HuH-7.5 (cell line): ENCODE results near the gene CSF2.

ENCODE experiments used
- DNase-seq: peaks from one replicate; pipeline ENCODE4 v3.0.0; 2011; ENCODE audit warnings: low spot score

CSF2 gene

DNA sequence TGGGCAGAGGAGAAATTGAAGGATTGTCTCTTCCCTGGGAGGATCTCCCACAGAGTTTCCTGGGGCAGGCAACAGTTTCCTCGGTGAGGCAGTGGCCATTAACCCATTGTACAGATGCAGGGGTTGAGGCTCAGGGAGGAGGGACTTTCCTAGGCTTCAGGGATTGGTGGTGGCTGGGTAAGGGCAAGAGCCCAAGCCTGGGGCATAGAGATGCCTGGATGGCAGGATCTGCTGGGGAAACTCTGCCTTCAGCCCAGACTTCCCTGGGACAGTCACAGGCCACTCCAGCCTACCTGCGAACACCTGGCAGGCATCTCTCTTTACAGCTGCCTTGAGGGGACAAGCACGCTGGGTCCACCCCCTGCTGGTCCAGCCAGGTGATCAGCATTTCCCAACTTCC is 3.6 kb upstream of the CSF2 start:
- DNase-seq, result no peak

DNA sequence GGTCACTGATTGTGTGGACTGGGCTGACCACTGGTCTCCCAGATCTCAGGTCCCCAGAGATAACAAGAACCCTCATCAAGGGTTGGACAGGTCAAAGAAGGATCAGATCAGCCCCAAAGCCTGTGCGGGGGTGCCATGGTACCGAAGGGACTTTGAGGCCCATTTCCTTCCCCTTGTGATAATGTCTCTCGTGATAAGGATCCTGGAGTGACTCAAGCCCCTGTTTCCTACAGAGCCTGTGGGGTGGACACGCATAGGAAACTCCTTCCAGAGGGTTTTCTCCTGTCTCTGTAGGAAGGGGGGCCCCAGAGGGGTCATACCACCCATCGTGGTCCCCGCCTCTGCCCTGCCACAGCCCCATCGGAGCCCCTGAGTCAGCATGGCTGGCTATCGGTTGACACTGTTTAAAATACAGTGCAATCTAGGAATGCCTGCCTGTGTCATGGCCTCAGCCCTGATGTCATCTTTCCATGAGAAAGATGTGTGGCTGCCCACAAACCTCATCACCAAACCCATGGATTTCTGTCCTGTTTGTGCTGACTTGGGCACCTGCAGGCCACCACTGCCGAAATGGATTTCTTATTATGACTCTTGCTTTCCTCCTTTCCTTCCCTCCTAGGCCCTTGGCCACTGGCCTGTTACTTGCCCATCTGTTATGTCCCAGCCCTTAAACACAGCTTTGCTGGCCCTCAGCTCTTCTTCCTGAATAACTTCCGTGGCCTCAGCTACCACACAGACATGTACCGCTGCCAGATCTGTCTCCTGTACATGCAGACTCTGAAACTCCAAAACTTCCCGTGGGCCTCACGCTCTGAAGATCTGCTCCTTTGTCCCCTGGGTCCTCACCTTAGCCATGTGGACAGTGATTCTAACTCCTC is 2.9 kb upstream of the CSF2 start:
- DNase-seq, result no peak

- no peak for DNase-seq
Measured at GRCh38 chr5:132071338-132071707, 2.3 kb upstream of the CSF2 start.

GRCh38 chr5:132072070-132072469 is 1.5 kb upstream of the CSF2 start:
- DNase-seq, result no peak

- DNase-seq, result no peak
Measured at GRCh38 chr5:132072528-132072927, 1.1 kb upstream of the CSF2 start.

- DNase-seq, result no peak
Measured at GRCh38 chr5:132074091-132074771, 642 bp downstream of the CSF2 start.

GRCh38 chr5:132074772-132075718 is 1.5 kb downstream of the CSF2 start:
- no peak for DNase-seq

DNA sequence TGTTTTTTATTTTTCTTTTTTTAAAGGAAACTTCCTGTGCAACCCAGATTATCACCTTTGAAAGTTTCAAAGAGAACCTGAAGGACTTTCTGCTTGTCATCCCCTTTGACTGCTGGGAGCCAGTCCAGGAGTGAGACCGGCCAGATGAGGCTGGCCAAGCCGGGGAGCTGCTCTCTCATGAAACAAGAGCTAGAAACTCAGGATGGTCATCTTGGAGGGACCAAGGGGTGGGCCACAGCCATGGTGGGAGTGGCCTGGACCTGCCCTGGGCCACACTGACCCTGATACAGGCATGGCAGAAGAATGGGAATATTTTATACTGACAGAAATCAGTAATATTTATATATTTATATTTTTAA is 2.1 kb downstream of the CSF2 start:
- DNase-seq, result no peak

DNA sequence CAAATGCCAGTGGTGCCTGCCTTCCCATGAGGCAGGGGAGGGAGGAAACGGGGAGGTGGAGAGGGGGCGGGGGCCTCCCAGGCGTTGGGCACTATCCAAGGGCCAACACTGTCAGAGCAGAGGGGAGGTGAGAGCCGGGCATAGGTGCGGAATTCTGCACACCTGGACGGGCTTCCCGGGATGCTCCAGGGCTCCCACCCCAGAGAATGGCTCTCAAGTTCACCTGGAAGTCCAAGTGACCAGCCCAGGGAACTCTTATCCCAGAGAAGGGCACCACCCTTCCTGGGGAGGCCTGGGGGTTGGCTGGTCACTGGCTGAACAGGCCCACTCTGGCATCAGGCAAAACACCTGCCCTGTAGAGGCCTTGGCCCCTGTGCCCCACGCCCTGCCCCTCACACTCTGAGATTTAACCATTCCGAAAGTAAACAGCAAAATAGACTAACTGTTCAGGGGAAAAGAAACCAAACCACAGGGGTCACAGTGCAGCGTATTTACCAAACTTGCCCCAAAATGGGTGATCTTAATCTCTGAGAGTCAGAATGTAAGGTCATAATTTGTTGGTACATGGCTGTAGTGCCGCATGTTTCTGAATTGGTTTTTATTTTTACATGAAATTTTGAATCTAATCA is 2.7 kb downstream of the CSF2 start:
- DNase-seq, result no peak

- DNase-seq, result no peak
Measured at GRCh38 chr5:132076983-132077382, 3.4 kb downstream of the CSF2 start.

DNA sequence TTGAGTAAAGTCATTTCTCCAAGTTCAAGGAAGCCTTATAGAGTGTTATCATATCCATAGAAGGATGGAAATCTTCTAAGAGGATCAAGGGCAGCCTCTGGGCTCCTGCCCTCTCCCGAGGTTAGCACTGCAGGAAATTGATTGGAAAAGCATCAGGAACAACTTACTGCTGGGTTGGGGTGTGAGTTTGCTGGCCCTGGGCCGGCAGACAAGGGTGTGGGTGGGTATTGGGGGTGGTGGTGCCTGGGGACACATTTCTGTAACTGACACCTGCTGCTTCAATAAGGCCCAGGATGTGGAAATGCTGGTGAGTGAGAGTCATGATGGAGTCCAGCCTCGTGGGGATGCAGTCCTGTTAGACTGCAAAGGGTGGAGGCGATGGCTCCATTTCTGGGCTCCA is 5.5 kb downstream of the CSF2 start:
- no peak for DNase-seq

GRCh38 chr5:132079619-132080018 is 6.0 kb downstream of the CSF2 start:
- no peak for DNase-seq

- no peak for DNase-seq
Measured at GRCh38 chr5:132080595-132080994, 7.0 kb downstream of the CSF2 start.

DNA sequence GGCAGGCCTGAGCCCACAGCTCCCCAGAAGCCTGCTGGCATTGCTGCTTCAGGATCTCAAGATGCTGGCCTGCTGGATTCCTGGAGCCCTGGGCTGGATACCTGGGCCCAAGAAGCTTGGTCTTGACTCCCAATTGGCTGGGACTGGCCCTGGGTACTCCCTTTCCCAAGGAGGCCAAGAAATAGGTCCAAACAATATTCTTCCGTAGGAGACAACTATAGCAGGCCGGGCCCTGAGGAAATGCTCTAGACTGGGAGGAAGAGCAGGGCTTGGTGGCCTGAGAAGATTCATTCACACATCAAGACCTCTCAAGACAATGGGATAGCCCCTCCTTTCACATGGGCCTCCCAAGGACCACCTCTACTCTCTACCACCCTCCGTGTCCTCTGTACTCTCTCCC is 7.9 kb downstream of the CSF2 start:
- no peak for DNase-seq

- no peak for DNase-seq
Measured at GRCh38 chr5:132082329-132083023, 8.9 kb downstream of the CSF2 start.

- no peak for DNase-seq
Measured at GRCh38 chr5:132083071-132083678, 9.6 kb downstream of the CSF2 start.

GRCh38 chr5:132085686-132086085 is 12.1 kb downstream of the CSF2 start:
- DNase-seq, result no peak

DNA sequence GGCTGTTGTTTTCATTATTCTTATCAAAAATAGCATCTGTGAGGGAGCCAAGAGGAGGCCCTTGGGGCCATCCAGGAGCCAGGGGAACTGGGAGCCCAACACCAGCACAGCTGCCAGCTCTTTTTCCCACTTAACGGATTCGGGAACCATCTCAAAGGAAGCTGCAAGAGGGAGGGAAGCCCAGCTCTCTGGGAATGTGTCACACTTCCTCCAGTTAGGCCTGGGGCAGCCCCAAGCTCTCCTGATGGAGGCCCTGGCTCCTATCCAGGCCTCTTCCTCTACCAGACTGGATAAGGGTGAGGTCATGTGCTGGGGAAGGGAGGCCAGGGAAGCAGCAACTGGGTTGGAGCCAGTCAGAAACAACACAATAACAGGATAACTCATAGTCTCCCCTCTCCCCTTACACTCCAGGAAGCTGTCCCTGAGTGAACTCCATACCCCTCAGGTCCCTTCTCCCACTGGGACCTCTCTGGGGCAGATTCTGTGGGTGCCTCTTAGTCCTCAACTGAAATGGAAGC is 12.7 kb downstream of the CSF2 start:
- no peak for DNase-seq

DNA sequence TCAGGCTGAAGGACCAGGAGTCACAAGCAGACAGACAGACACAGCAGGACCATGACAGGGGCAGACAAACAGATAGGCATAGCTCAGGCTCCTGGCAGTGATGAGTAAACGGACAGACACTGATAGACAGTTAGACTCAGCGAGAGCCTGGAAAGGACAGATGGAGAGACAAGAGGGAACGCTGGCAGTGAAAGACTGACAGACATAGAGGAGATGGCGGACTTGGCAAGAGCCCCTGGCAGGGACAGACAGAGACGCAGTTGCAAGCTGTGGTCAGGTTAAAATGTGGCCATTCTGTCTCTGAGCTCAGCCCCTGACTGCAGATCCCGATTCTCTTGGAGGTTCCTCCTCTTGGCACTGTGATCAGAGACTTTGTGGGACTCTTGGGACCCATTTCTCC is 13.6 kb downstream of the CSF2 start:
- DNase-seq, result no peak

GRCh38 chr5:132087661-132088060 is 14.1 kb downstream of the CSF2 start:
- DNase-seq, result no peak

DNA sequence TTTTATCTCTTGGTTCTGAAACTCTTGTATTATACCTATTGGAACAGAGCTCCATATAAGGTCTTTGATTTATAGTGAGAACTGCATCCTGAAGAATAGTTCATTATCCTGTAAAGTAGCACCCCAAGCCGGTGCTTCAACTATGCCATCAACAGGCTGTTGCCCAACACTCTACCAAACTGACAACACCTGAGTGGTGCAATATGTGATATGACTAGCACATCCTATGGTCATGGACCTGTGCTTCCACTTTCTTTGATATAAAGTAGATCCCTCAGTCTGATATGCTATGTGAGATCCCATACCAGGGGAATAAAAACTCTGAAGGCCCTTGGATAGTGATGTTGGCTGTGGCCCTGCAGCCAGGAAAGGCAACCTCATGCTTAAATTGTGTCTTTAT is 15.8 kb downstream of the CSF2 start:
- DNase-seq, result no peak
